Tibial nerve (tissue), 4 donors: Measurements from ENCODE around the gene BANP. TPM values are rescaled to one million over a fixed set of nuclear protein-coding genes. Genes with fewer than 3 reads are reported as not detected.
A peak's percentile ranks its signal among the peaks of the same experiment; 100 is the strongest.

Source experiments
- DNase-seq, 2 donors: peaks; one replicate each; pipeline ENCODE4 v3.0.0-alpha.2; 2019; ENCODE audit warnings: low spot score in 2 of 2
- H3K27ac ChIP-seq, 4 donors: fragments of 200-600 bp; sonication (generic) in 3 of 4; one replicate each; pipeline ENCODE4 v1.5.1; 2017 to 2019; ENCODE audit warnings: mild to moderate bottlenecking in 1 of 4
- H3K27me3 ChIP-seq, 2 donors: fragments of 200-600 bp; sonication (generic) in 1 of 2; one replicate each; pipeline versions ENCODE4 v1.5.1 to v1.6.0; 2017 to 2019
- H3K36me3 ChIP-seq, 3 donors: fragments of 200-600 bp; sonication (generic); one replicate each; pipeline ENCODE4 v1.5.1; 2018 to 2019
- H3K4me1 ChIP-seq, 4 donors: fragments of 200-600 bp; sonication (generic) in 3 of 4; one replicate each; pipeline ENCODE4 v1.5.1; 2017 to 2019
- H3K4me3 ChIP-seq, 4 donors: fragments of 200-600 bp; sonication (generic) in 3 of 4; one replicate each; pipeline ENCODE4 v1.5.1; 2017 to 2019; ENCODE audit warnings: mild to moderate bottlenecking in 1 of 4, moderate library complexity in 1 of 4
- H3K9me3 ChIP-seq, 4 donors: fragments of 200-600 bp; sonication (generic) in 3 of 4; one replicate each; pipeline ENCODE4 v1.5.1; 2017 to 2019
- CTCF ChIP-seq, 5 experiments: fragments of 200-600 bp in 3 of 5; fragments of 450-650 bp in 2 of 5; sonication (generic) in 3 of 5; IDR thresholded peaks; one replicate each; pipeline ENCODE4 v1.5.1; 2016 to 2019; ENCODE audit warnings: antibody characterized with exemption in 5 of 5, mild to moderate bottlenecking in 3 of 5, moderate library complexity in 2 of 5
- EP300 ChIP-seq, 2 donors: sonication (generic); formaldehyde crosslinking; IDR thresholded peaks; one replicate each; pipeline ENCODE4 v1.6.1; 2017; ENCODE audit warnings: antibody characterized with exemption in 2 of 2, mild to moderate bottlenecking in 1 of 2
- POLR2A ChIP-seq, 2 donors: fragments of 450-650 bp; IDR thresholded peaks; one replicate each; pipeline ENCODE4 v1.6.1; 2017; ENCODE audit warnings: antibody characterized with exemption in 2 of 2, mild to moderate bottlenecking in 2 of 2, moderate library complexity in 2 of 2
- WGBS, 2 donors: methylation state at CpG; one replicate each; pipeline ENCODE4 v1.1.5; 2018; 5-methylcytosine and 5-hydroxymethylcytosine counted together
- total RNA-seq, 4 donors: library from RNA; depleted of rRNA; stranded (reverse); fragments of >200 nt; gene quantifications; one replicate each; pipeline ENCODE4 v1.1.0, GENCODE V29; 2016

The BANP gene
- total RNA-seq, 4 donors from 2014 or later = 21.9 to 27.3 (median 24.6) TPM

GRCh38 chr16:88003736-88004135, 52.5 kb downstream of the BANP start:
- H3K27me3 ChIP-seq = no peaks in the 10 kb centered on the region
- DNase-seq = no peak
- H3K9me3 ChIP-seq = no peaks in the 10 kb centered on the region
- TF ChIP-seq CTCF (IDR thresholded peaks at IDR 0.05) (no peak), EP300 (IDR thresholded peaks at IDR 0.05) (no peak)
- H3K4me3 ChIP-seq = no peak overlapping the region
- peaks cover 0 to 30% (median 0%) of the 10 kb centered on the region in 3 donors for H3K36me3 ChIP-seq
- peaks cover 0 to 27% (median 2%) of the 10 kb centered on the region in 4 donors for H3K4me1 ChIP-seq
- H3K27ac ChIP-seq = no peak overlapping the region
- 77 to 85% methylated on average over 9 of the region's 9 CpGs for WGBS, 2 donors

GRCh38 chr16:88004391-88004790, 53.2 kb downstream of the BANP start:
- WGBS, 2 donors = 49 to 75% methylated on average over 16 of the region's 16 CpGs
- TF ChIP-seq CTCF (IDR thresholded peaks at IDR 0.05) (no peak), EP300 (IDR thresholded peaks at IDR 0.05) (no peak), POLR2A (IDR thresholded peaks at IDR 0.05) (no peak)
- H3K4me3 ChIP-seq = no peak overlapping the region
- no peak for DNase-seq
- peaks cover 0 to 27% (median 2%) of the 10 kb centered on the region in 4 donors for H3K4me1 ChIP-seq
- no peaks in the 10 kb centered on the region for H3K9me3 ChIP-seq
- H3K27me3 ChIP-seq = no peaks in the 10 kb centered on the region
- peaks cover 0 to 32% (median 0%) of the 10 kb centered on the region in 3 donors for H3K36me3 ChIP-seq
- H3K27ac ChIP-seq = peak overlapping the region in 1 of 4 donors; percentile 24

GRCh38 chr16:88005181-88005581, 53.9 kb downstream of the BANP start:
- WGBS, 2 donors = 72 to 76% methylated on average over 9 of the region's 9 CpGs
- no peaks in the 10 kb centered on the region for H3K27me3 ChIP-seq
- H3K27ac ChIP-seq = peak overlapping the region in 1 of 4 donors; percentile 27
- no peaks in the 10 kb centered on the region for H3K9me3 ChIP-seq
- peaks cover 0 to 27% (median 2%) of the 10 kb centered on the region in 4 donors for H3K4me1 ChIP-seq
- no peak for DNase-seq
- no peak overlapping the region for H3K4me3 ChIP-seq
- H3K36me3 ChIP-seq = peaks cover 0 to 37% (median 0%) of the 10 kb centered on the region in 3 donors
- TF ChIP-seq EP300 (IDR thresholded peaks at IDR 0.05) = no peak
- TF ChIP-seq CTCF (IDR thresholded peaks at IDR 0.05) = peak in 2 of 5 experiments; percentile 15 to 44

GRCh38 chr16:88005968-88006367, 54.7 kb downstream of the BANP start:
- no peak for TF ChIP-seq CTCF (IDR thresholded peaks at IDR 0.05)
- no peak for TF ChIP-seq EP300 (IDR thresholded peaks at IDR 0.05)
- no peak for TF ChIP-seq POLR2A (IDR thresholded peaks at IDR 0.05)
- DNase-seq = no peak
- Histone ChIP-seq H3K4me1 (peaks cover 0 to 27% (median 2%) of the 10 kb centered on the region in 4 donors), H3K4me3 (no peak overlapping the region), H3K36me3 (peaks cover 0 to 44% (median 0%) of the 10 kb centered on the region in 3 donors), H3K27me3 (no peaks in the 10 kb centered on the region), H3K9me3 (no peaks in the 10 kb centered on the region), H3K27ac (no peak overlapping the region)
- WGBS, 2 donors = 95 to 97% methylated on average over 25 of the region's 25 CpGs

GRCh38 chr16:88007321-88007731, 56.1 kb downstream of the BANP start:
- Histone ChIP-seq H3K27me3 (no peaks in the 10 kb centered on the region), H3K27ac (peak overlapping the region in 3 of 4 donors; percentile 37 to 74 (median 67)), H3K9me3 (no peaks in the 10 kb centered on the region), H3K36me3 (peaks cover 0 to 46% (median 0%) of the 10 kb centered on the region in 3 donors), H3K4me3 (no peak overlapping the region), H3K4me1 (peaks cover 0 to 27% (median 2%) of the 10 kb centered on the region in 4 donors)
- peak in 1 of 2 donors; percentile 34 for TF ChIP-seq EP300 (IDR thresholded peaks at IDR 0.05)
- no peak for TF ChIP-seq POLR2A (IDR thresholded peaks at IDR 0.05)
- no peak for TF ChIP-seq CTCF (IDR thresholded peaks at IDR 0.05)
- no peak for DNase-seq
- 47 to 50% methylated on average over 10 of the region's 10 CpGs for WGBS, 2 donors
